Measurements from ENCODE around the gene LDLRAP1. TPM values are rescaled to one million over a fixed set of nuclear protein-coding genes. Genes with fewer than 3 reads are reported as not detected.

The LDLRAP1 gene
- total RNA-seq, 1 experiment from 2014 or later = 26.0 TPM

GRCh38 chr1:25549273-25550154 is 6.1 kb downstream of the LDLRAP1 start:
- peak; percentile 91 for ATAC-seq
- Histone ChIP-seq H3K4me1 (ENCODE audit: control insufficient read depth in 1 of 2, insufficient read depth in 2 of 2, low read length in 2 of 2) (peaks cover 41 to 52% of the 10 kb centered on the region in 2 experiments), H3K36me3 (ENCODE audit: control insufficient read depth in 1 of 2, insufficient read depth in 2 of 2, low read length in 2 of 2) (no peaks in the 10 kb centered on the region), H3K4me2 (ENCODE audit: low read length) (peak overlapping the region; percentile 66), H4K20me1 (ENCODE audit: insufficient read depth) (no peaks in the 10 kb centered on the region; the same call in 1 of the 2 replicates), H3K9me3 (ENCODE audit: control insufficient read depth in 1 of 2, insufficient read depth in 1 of 2, low read depth in 1 of 2, low read length in 2 of 2) (no peaks in the 10 kb centered on the region), H3K9me2 (ENCODE audit: insufficient read depth) (no peaks in the 10 kb centered on the region), H3K9ac (ENCODE audit: low read length) (peak overlapping the region; percentile 49), H3K27me3 (ENCODE audit: insufficient read depth, low read length) (no peaks in the 10 kb centered on the region), H3K27ac (ENCODE audit: low read depth, low read length) (peak overlapping the region; percentile 65), H3K4me3 (replicated peaks in 1 of 2; ENCODE audit: low read depth in 1 of 2, low read length in 2 of 2) (peak overlapping the region; percentile 10 to 34; a peak in 3 of 4 replicates), H3K79me2 (ENCODE audit: insufficient read depth, low read length) (peaks cover 43% of the 10 kb centered on the region), H2AFZ (ENCODE audit: low read depth, low read length, poor library complexity, severe bottlenecking) (no peak overlapping the region)
- TF ChIP-seq ZFX (IDR thresholded peaks at IDR 0.05) = no peak
- no peak for TF ChIP-seq CEBPB (IDR thresholded peaks at IDR 0.05; ENCODE audit: low read depth)
- TF ChIP-seq ELF1 (IDR thresholded peaks at IDR 0.05; ENCODE audit: borderline replicate concordance, low read depth) = no peak
- TF ChIP-seq SP1 (IDR thresholded peaks at IDR 0.05; ENCODE audit: low read depth) = peak; percentile 68
- TF ChIP-seq POLR2AphosphoS5 (IDR thresholded peaks at IDR 0.05; ENCODE audit: low read depth, low read length) = 0 out of 2 replicates have a peak, but pooled peaks have one; percentile 18
- TF ChIP-seq MAX (IDR thresholded peaks at IDR 0.05) = peak; percentile 90
- no TSS peak for BruUV-seq (replicated peaks)
- ChIA-PET RAD21 (ENCODE audit: low non-redundant PET in 1 of 2, low total read pairs in 2 of 2, uncharacterized antibody in 2 of 2, unreplicated experiment in 2 of 2) (no interaction called here), CTCF (interaction anchor here (0.8 to 1.1 kb wide), 2 partner anchors 59 to 249 kb away, joined by 3 read pairs; no protein-coding TSS in a partner anchor), POLR2A (interaction anchor here (0.6 to 1.4 kb wide), 3 partner anchors 23 to 244 kb away, joined by 3 to 5 read pairs (median 4); no protein-coding TSS in a partner anchor)
- intact Hi-C loops (cut with micrococcal nuclease) = loop anchor here (2.0 to 10.0 kb wide), 2 partner anchors 19 to 445 kb away; partner anchors contain the start of gene PAFAH2
- DNase-seq (ENCODE audit: low read depth, low spot score) = peak; percentile 75

GRCh38 chr1:25550155-25550506 is 6.7 kb downstream of the LDLRAP1 start:
- no peaks in the 10 kb centered on the region for H3K9me2 ChIP-seq (ENCODE audit: insufficient read depth)
- H3K9ac ChIP-seq (ENCODE audit: low read length) = peak overlapping the region; percentile 49
- ChIA-PET RAD21 (ENCODE audit: low non-redundant PET in 1 of 2, low total read pairs in 2 of 2, uncharacterized antibody in 2 of 2, unreplicated experiment in 2 of 2) (no interaction called here), CTCF (interaction anchor here (0.8 to 1.1 kb wide), 3 partner anchors 22 to 248 kb away, joined by 3 read pairs; no protein-coding TSS in a partner anchor), POLR2A (interaction anchor here (0.8 kb wide), 1 partner anchor 22 kb away, joined by 4 read pairs; no protein-coding TSS in a partner anchor)
- BruUV-seq (replicated peaks) = no TSS peak
- peaks cover 36 to 46% of the 10 kb centered on the region in 2 experiments for H3K4me1 ChIP-seq (ENCODE audit: control insufficient read depth in 1 of 2, insufficient read depth in 2 of 2, low read length in 2 of 2)
- H2AFZ ChIP-seq (ENCODE audit: low read depth, low read length, poor library complexity, severe bottlenecking) = no peak overlapping the region
- H3K36me3 ChIP-seq (ENCODE audit: control insufficient read depth in 1 of 2, insufficient read depth in 2 of 2, low read length in 2 of 2) = 0 out of 4 replicates have a peak, but pooled peaks cover 0 to under 1% of the 10 kb centered on the region in 2 experiments
- intact Hi-C loops (cut with micrococcal nuclease) = no loop called here
- no peaks in the 10 kb centered on the region for H3K9me3 ChIP-seq (ENCODE audit: control insufficient read depth in 1 of 2, insufficient read depth in 1 of 2, low read depth in 1 of 2, low read length in 2 of 2)
- H3K27ac ChIP-seq (ENCODE audit: low read depth, low read length) = peak overlapping the region; percentile 65
- H3K27me3 ChIP-seq (ENCODE audit: insufficient read depth, low read length) = no peaks in the 10 kb centered on the region
- peak; percentile 10 for ATAC-seq
- peak overlapping the region in 1 of 2 experiments; percentile 34; a peak in 2 of 4 replicates for H3K4me3 ChIP-seq (replicated peaks in 1 of 2; ENCODE audit: low read depth in 1 of 2, low read length in 2 of 2)
- no peaks in the 10 kb centered on the region; the same call in 1 of the 2 replicates for H4K20me1 ChIP-seq (ENCODE audit: insufficient read depth)
- TF ChIP-seq YY1 (IDR thresholded peaks at IDR 0.05; ENCODE audit: extremely low read depth, insufficient replicate concordance, low read depth, low read length) (no peak), ZFX (IDR thresholded peaks at IDR 0.05) (no peak), POLR2A (IDR thresholded peaks at IDR 0.05; ENCODE audit: borderline replicate concordance, extremely low read depth, insufficient read depth, insufficient read length) (no peak), POLR2AphosphoS5 (IDR thresholded peaks at IDR 0.05; ENCODE audit: low read depth, low read length) (no peak), MAX (IDR thresholded peaks at IDR 0.05) (no peak), JUND (IDR thresholded peaks at IDR 0.05) (no peak; the same call in 1 of the 2 replicates), SP1 (IDR thresholded peaks at IDR 0.05; ENCODE audit: low read depth) (no peak), ATF3 (IDR thresholded peaks at IDR 0.05) (no peak), ZNF274 (IDR thresholded peaks at IDR 0.05; ENCODE audit: low read depth, low read length) (no peak), CBX3 (IDR thresholded peaks at IDR 0.05; ENCODE audit: low read depth) (no peak), SRF (IDR thresholded peaks at IDR 0.05; ENCODE audit: low read depth) (no peak), EZH2phosphoT487 (IDR thresholded peaks at IDR 0.05; ENCODE audit: borderline replicate concordance) (no peak), EZH2 (IDR thresholded peaks at IDR 0.05) (no peak), SIN3A (IDR thresholded peaks at IDR 0.05; ENCODE audit: low read depth) (no peak)
- H3K79me2 ChIP-seq (ENCODE audit: insufficient read depth, low read length) = peaks cover 45% of the 10 kb centered on the region
- no peak for DNase-seq (ENCODE audit: low read depth, low spot score)
- peak overlapping the region; percentile 66 for H3K4me2 ChIP-seq (ENCODE audit: low read length)

All from HCT116 (cell line).